G401.6 (cell line): Measurements from ENCODE around the gene ARHGEF39.
"Not testable (repeated sequence)": the region's sequence is repeated elsewhere in the genome, so short reads cannot be mapped to it uniquely, and the experiment has no call there.

Experiments
- FAIRE-seq: peaks from 2 replicates; lab custom pipeline; 2012; peaks lifted over from hg19 to GRCh38; lab: Jason Lieb, UNC

The ARHGEF39 gene

DNA sequence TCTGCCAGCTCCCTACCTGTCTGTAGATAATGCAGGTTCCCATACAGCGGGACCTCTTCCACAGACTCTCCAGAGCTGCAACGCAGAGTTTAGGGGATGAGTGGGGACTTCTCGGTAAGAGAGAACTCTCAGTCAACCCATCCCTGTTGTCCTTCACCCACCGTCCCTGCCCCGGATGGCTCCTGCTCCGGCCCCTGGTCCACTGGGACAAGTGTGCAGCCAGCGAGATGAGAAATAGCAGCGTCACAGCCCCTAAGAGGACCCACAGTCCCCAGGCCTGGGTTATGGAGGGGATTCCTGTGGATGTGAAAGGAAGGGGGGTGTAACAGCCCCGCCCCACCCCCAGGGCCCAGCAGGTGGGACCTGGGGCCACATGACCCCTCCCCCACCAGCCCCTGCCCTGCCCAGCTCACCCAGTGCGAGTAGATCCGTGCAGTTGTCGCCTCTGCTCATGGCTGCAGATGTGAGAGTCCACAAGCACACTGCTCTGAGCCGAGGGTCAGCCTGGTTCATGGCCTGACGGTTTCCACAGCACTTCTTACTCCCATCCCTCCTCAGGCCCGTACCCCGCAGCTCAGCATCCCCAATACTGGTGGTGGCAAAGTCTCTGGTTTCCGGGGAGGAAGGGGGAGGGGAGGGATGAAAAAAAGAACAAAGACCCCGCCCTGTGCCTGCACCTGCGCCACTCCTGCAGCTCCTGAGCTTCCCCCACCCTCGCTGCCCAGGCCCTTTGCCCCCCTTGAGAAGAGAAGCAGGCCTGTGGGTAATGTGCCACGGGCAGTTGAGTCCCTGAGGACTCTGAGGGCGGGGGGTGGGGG, 14.4 kb downstream of the ARHGEF39 start, which contains the start of gene SIT1:
Gene SIT1 (minus strand): TSS at position 591 of the 818 bp plus-strand sequence. CDS start 78 bp downstream, at position 513.
- no peak for FAIRE-seq

DNA sequence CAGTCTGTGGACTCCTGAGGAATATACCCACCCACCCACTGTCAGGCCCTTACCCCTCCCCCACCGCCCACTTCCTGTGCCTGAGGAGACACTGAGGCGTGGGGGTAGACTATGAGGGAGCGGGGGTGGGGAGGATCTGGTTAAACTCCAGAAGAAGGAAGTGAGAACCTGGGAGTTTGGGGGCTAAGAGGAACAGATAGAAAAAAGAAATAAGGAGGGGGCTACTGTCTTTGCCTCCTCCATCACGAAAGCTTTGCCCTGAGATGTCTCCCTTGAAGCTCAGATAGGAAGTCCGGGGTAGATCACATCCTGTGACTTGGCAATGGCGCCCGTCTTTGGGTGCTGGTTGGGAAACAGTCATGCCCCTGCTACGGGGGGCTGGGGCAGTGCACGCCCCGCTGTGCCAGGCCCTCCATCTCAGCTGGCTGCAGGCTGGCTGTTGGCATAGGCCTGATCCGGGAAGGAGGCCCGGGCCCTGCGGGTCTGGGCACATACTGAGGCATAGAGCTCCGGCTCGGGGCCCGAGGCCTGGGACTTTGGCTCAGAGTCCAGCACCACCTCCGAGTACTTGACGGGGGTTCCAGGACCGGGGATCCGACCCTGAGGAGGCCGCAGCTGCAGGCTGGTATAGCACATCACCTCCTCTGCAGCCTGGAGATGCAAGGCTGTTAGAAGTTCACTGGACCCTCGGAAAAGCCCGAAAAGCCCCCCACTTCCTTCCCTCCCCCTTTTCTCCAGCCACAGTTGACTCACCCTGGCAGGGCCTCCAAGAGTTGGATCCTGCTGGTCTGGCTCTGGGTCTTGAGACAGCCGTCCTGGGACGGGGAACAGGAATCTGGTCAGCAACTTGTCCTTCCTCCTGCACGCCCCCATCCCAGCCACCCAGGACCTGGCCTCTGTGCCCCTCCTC, 15.3 kb downstream of the ARHGEF39 start:
- FAIRE-seq: no peak

DNA sequence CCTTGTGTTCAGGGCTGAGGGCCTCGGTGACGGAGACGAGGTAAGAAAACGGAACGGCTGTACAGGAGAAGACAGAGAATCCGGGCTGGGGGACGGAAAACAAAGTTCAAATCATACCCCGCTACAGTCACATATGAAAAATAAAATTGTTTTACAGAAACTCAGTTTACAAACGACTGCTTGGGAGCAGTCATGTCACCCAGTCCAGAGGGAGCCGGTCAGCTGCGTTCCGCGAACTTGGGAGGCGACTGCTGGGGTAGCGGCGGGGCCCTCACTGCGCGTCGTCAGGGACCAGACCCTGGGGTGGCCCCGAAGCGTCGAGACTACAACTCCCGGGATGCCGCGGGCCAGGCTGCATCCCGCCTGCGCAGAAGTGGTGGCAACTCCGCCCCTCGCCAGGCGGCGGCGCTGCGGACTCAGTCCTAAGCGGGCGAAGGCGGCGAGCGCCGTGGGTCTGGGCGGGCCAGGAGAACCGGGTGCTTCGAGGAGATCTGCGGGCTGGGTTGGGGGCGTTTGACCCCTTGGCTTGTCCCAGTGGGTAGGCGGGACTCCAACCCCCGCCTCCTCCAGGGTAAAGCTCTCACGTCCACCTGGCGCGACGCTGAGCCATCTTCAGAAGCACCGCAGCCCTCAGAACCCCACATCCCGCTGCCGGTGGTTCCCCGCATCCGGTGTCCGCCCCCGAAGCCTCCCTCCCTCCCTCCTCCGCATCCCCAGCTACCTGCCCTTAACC, 18.3 kb downstream of the ARHGEF39 start:
- FAIRE-seq: peak; percentile 73

DNA sequence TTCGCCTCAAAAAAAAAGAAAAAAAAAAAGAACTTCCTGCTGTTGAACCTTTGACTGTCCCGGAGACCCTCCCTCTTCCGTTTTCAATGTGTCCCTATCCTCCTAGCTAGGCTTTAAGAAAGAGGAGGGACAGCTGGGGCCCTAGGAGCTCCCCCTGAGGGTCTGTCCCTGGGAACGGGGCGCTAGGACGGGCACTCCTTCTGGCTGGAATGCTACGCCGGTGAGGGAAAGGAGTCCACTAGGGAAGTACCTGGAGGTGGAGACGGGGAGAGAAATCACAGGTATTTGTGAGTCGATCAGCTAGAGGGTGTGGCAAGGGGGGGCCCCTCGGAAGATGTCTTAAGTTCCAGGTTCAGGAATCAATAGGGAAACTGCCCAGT, 18.9 kb downstream of the ARHGEF39 start:
- FAIRE-seq: no peak

DNA sequence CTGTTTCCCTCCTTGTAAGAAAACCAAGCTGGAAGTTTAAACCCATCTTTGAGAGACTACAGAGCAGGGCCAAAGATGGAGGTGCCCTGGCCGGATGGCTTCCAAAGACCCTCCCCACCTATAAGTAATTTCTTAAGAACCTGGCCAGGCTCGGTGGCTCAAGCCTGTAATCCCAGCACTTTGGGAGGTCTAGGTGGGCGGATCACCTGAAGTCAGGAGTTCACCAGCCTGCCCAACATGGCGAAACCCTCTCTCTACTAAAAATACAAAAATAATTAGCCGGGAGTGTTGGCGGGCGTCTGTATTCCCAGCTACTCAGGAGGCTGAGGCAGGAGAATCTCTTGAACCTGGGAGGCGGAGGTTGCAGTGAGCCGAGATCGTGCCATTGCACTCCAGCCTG, 19.3 kb downstream of the ARHGEF39 start:
- not testable (repeated sequence) for FAIRE-seq

DNA sequence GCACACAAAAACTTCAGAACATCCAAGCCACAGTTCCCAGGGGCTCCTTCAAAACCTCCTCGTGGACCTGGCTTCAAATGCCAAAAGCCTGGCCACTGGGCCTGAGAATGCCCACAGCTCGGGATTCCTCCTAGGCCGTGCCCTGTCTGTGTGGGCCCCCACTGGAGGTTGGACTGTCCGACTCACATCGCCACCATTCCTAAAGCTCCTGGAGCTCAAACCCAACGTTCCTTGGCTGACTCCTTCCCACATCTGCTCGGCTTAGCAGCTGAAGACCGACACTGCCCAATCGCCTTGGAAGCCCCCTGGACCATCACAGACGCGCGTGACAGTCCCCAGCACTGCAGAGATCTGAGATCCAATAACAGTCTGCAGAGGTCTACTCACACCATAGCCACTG, 21.9 kb downstream of the ARHGEF39 start:
- FAIRE-seq: no peak

DNA sequence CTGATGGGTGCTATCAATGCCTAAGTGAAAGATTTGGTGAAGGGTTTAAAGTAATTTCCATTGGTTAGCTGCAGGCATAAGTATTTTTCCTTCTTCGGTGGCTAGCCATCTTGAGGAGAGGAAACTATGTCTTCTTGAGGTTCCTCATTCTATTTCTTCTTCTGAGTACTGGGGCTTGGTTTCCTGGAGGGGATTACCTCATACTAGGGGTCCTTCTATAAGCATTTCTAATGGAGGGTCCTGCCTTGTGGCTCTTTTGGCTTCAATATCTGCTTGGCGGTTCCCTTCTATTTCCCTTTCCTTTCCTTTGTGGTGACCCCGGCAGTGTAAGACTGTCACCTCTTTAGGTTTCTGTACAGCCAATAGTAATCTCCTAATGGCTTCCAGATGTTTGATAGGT, 23.5 kb downstream of the ARHGEF39 start:
- not testable (repeated sequence) for FAIRE-seq

DNA sequence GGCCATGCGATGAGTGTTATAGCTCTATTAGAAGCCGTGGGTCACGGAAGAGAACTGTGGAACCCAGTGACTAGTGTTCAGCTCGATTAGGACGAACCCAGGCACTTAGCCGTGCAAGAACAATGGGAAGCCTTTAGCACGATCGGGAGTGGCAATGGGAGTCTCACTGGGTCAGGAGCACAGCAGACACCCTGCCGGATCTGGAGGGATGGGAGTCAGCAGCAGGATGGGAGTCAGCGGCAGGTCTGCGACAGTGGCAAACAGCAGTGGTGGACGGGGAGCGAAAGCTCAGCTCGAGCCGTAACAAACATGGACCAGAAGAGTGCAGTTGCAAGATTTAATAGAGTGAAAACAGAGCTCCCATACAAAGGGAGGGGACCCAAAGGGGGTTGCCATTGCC, 24.6 kb downstream of the ARHGEF39 start:
- FAIRE-seq: not testable (repeated sequence)

DNA sequence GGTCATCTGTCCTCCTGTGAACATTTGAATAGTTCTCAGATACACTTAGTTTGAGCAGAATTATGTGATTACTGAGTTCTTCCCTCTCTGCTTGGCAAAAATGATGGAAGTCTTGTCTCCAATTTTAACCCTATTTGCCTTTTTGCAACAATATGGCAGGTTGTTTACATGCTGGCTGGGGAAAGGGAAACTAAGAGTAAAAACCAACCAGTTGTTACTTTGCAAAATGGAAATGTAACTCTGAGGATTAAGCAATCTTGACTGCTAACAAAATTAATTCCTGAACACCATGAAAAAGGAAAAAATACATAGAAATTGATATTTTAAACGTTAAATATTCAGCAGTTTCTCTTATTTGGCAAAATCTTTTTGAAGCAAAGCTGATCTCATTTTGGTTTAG, 25.4 kb downstream of the ARHGEF39 start:
- no peak for FAIRE-seq

DNA sequence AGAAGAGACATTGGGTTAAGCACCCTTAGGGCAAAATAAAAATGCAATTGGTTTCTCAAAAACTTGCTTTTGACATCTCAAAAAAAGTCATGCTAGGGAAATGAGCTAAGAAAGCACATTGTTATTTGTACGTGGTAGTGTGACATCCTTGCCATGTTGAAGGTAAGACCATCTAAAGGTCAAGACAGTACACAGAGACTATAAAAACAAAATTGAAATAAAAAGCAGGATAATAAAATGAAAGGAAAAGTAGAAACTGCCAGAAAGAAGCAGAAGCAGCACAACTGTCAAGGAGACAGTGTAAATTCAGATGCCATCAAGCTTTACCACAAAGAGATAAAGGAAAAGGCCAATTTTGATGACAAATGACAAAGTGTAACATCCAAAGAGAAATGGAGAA, 25.8 kb downstream of the ARHGEF39 start:
- FAIRE-seq: not testable (repeated sequence)

DNA sequence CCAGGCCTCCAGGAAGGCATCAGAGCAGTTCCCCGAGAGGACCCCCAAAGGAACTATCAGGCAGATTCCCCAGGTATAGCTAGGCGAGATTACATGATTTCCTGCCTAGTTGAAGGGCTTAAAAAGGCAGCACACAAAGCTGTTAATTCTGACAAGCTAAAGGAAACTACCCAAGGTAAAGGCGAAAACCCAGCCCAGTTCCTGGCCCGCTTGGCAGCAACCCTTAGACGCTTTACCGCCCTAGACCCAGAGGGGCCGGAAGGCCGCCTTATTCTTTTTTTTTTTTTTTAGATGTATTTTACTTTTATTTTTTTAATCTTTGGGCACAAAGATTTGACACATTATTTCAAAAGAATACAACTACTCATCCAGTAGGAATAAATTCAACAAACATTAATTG, 26.2 kb downstream of the ARHGEF39 start:
- FAIRE-seq: not testable (repeated sequence)

DNA sequence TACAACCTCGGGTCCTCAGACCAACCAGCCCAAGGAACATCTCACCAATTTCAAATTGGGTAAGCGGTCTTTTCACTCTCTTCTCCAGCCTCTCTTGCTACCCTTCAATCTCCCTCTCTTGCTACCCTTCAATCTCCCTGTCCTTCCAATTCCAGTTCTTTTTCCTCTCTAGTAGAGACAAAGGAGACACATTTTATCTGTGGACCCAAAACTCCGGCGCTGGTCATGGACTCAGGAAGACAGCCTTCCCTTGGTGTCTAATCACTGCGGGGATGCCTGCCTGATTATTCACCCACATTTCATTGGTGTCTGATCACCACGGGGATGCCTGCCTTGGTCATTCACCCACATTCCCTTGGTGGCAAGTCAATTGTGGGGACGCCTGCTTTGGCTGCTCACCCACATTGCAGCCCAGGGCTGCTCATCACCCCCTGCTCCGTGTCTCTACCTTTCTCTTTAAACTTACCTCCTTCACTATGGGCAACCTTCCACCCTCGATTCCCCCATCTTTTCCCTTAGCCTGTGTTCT, 27.5 kb downstream of the ARHGEF39 start:
- FAIRE-seq: not testable (repeated sequence)

DNA sequence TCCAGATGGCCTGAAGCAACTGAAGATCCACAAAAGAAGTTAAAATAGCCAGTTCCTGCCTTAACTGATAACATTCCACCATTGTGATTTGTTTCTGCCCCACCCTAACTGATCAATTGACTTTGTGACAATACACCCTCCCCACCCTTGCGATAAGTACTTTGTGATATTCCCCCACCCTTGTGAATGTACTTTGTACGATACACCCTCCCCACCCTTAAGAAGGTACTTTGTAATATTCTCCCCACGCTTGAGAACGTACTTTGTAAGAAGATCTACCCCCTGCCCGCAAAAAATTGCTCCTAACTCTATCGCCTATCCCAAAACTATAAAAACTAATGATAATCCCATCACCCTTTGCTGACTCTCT, 28.1 kb downstream of the ARHGEF39 start:
- not testable (repeated sequence) for FAIRE-seq

DNA sequence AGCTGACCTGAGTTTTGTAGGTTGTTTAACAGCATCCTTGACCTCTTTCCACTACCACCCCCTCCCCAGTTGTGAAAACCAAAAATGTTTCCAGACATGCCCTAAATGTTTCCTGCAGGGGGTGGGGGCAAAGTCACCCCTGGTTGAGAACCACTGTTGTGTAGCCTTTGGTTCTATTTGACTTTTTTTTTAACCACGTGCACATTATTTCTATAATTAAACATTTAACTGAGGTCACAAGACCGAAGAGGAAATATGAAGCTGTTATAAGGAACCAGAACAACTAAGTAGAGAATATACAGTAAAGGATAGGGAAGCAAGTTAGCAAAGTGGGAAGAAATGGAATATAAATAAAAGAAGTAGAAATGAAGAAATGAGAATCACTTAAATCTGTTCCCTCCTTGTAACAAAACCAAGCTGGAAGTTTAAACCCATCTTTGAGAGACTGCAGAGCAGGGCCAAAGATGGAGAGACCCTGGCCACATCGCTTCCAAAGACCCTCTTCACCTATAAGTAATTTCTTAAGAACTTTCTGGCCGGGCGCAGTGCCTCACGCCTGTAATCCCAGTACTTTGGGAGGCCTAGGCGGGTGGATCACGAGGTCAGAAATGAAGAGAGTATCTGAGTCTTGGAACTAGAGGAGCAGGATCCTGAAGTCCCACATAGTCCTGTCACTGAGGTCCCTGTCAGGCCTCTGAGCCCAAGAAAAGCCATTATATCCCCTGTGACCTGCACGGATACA, 28.7 kb downstream of the ARHGEF39 start:
- no peak for FAIRE-seq

DNA sequence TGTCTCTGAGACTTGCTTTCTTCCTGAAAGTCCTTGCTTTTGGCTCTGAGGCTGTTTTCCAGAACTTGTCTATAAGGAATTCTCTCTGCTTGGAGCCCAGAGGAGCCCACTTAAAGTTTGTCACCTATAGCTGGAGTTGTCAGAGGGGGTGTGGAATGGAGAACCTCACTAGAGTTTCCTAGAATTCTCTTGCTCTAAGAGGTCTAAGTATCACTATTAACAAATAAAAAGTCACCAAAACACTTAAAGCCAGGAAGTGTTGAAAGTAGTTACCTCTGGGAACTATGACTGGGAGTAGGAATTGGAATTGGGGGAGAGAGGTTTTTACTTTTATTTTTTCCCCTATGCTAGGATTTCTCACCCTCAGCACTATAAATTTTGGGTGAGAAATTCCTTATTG, 29.3 kb downstream of the ARHGEF39 start:
- no peak for FAIRE-seq

DNA sequence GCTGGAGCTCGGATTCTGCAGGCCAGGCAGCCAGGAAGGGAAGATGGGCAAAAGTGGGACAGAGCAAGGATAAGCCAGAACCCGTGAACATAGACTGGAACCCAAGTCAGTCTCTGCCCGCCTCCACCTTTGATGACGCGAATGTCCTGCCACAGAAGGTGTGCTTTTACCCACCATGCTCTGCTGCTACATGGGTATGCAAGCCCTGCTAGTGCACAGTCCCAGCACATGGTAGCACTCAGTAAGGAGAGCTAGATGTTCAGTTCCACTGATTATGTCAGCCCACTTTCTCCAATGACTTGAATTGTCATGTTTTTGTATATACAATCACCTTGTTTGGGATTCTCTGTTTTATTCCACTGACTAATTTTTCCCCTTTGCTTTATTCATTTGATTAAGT, 35.4 kb downstream of the ARHGEF39 start:
- no peak for FAIRE-seq

DNA sequence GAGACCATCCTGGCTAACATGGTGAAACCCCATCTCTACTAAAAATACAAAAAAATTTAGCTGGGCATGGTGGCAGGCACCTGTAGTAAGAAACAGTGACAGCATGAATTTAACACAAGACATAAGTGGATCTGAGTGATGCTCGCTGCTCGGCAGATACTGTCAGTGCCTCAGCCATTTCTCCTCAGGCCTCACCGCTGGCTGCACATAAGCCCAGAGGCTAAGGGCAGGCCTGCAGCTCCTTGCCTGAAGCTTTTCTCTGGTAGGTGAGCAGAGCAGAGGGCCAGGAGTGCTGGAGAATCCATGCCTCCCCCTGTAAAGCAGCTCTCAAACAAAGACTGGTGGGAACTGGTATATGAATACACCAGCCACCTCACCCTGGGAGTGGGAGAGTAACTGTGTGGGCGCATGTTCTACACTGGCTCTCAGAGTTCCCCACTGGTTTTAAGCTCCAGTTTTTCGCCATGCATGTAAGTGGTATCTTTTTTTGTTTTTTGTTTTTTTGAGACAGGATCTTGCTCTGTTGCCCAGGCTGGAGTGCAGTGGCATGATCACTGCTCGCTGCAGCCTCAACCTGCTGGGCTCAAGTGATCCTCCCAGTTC, 36.5 kb downstream of the ARHGEF39 start:
- FAIRE-seq: no peak

DNA sequence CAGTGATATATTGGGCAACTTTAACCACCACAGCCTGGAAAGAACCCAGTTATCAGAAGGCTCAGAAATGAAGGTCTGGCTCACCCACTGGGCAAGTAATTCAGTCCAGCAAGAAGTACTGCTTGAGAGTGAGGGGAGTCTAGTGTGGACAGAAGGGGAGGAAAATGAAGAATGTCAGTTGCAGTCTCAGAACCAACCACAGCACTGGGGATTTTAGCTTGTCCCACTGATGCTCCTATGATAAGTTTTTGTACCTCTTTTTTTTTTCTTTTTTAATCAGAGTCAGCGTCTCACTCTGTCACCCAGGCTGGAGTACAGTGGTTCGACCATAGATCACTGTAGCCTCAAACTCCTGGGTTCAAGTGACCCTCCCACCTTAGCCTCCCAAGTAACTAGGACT, 37.4 kb downstream of the ARHGEF39 start:
- FAIRE-seq: no peak

DNA sequence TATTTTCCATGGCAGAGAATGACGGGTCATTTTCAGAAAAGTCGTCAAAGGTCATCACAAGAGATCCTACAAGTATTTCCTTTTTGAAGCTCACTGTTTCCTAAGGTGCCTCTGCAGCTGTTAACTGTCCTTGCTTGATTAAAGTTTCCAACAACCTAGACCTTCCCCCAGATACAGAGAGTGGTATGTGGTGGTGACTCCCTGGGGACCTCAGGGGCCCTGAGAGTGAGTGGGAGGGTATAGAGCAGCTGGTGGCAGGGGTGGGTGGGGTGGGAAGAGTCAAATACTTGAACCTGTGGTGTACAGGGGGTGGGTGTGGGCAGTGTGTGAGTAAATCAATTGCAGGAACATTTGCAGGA, 45.2 kb downstream of the ARHGEF39 start:
- no peak for FAIRE-seq

DNA sequence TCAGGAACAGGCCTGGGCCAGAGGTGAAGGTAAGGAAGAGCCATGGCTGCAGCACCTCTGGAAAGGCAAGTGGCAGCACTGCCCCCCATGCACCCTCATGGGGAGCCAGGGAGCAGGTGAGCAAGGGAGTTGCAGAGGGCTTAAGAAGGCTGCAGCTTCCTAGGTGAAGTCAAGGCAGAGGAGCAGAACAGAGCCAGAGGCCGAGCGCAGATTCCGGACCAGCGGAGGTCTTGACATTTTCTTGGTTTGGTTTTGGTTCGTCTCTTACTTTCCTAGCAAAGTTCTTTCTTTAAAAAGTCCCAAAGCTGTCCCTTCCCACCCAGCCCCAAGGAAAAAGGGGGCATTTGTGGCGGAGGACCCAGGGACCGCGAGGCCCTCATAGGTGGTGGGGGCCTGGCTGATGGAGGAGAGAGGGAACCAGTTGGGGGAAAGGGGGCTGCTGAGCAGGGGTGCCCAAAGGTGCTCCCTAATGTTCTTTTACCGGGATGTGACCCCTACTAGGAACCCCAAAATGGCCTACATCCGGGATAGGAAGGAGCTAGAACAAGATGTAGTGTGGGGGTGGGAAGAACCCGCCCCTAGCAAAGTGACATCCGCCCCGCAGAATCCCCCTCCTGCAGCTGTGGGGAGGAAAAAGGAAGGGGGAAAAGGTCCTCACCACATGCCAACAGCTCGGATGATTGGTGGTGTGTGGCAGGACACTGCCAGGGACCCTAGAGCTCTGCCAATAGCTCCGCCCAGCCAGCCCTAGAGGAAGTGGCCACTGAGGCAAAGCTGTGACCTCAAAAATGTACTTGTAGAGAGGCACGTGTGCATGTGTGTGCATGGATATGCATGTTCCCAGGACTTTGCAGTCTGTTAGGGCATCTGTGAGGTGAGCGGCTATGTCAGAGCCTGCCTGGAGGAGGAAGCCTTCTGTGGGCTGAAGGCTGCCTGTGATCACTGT, 45.9 kb downstream of the ARHGEF39 start:
- no peak for FAIRE-seq
